HepG2 (cell line): ENCODE data around the gene RALY. TPM values are rescaled to one million over a fixed set of nuclear protein-coding genes. Genes with fewer than 3 reads are reported as not detected.

Experiments used
- CC2D1A ChIP-seq: sonication (generic); formaldehyde crosslinking; IDR thresholded peaks from 2 replicates; pipeline ENCODE4 v1.8.1; 2023; ENCODE audit warnings: mild to moderate bottlenecking, missing genetic modification reagents
- FOXC1 ChIP-seq: sonication (generic); formaldehyde crosslinking; IDR thresholded peaks from 2 replicates; pipeline ENCODE4 v1.8.0; 2022; ENCODE audit warnings: mild to moderate bottlenecking, missing genetic modification reagents, borderline replicate concordance
- HCFC1 ChIP-seq: fragments of 150-350 bp; IDR thresholded peaks from 2 replicates; pipeline ENCODE4 v1.6.1; 2014; ENCODE audit warnings: low read depth, low read length
- RAD21 ChIP-seq: fragments of 450-650 bp; formaldehyde crosslinking; IDR thresholded peaks from 2 replicates; pipeline ENCODE4 v1.5.0; 2020; ENCODE audit warnings: mild to moderate bottlenecking
- SALL1 ChIP-seq: sonication (generic); formaldehyde crosslinking; IDR thresholded peaks from 2 replicates; pipeline ENCODE4 v1.8.0; 2022; ENCODE audit warnings: mild to moderate bottlenecking, missing genetic modification reagents
- SATB2 ChIP-seq: sonication (generic); formaldehyde crosslinking; IDR thresholded peaks from 2 replicates; pipeline ENCODE4 v1.5.0; 2020; ENCODE audit warnings: missing genetic modification reagents
- SMARCE1 ChIP-seq: fragments of 450-650 bp; IDR thresholded peaks from 2 replicates; pipeline ENCODE4 v1.6.1; 2017; ENCODE audit warnings: borderline replicate concordance
- TCF7 ChIP-seq: sonication (generic); IDR thresholded peaks from 2 replicates; pipeline ENCODE4 v1.6.1; 2016; ENCODE audit warnings: antibody characterized with exemption, low read depth
- ZNF138 ChIP-seq: sonication (generic); formaldehyde crosslinking; IDR thresholded peaks from 2 replicates; pipeline ENCODE4 v1.5.0; 2020; ENCODE audit warnings: mild to moderate bottlenecking, low read depth, missing genetic modification reagents
- ZNF317 ChIP-seq: sonication (generic); formaldehyde crosslinking; IDR thresholded peaks from 2 replicates; pipeline ENCODE4 v1.5.0; 2020; ENCODE audit warnings: mild to moderate bottlenecking, missing genetic modification reagents
- ZNF563 ChIP-seq: sonication (generic); formaldehyde crosslinking; IDR thresholded peaks from 2 replicates; pipeline ENCODE4 v1.8.0; 2022; ENCODE audit warnings: mild to moderate bottlenecking, moderate library complexity, missing genetic modification reagents
- ZNF772 ChIP-seq: sonication (generic); formaldehyde crosslinking; IDR thresholded peaks from 2 replicates; pipeline ENCODE4 v1.5.0; 2020; ENCODE audit warnings: mild to moderate bottlenecking, missing genetic modification reagents
- ZNF775 ChIP-seq: sonication (generic); formaldehyde crosslinking; IDR thresholded peaks from 2 replicates; pipeline ENCODE4 v1.4.0; 2020; ENCODE audit warnings: missing genetic modification reagents, mild to moderate bottlenecking, moderate library complexity, borderline replicate concordance
- polyA plus RNA-seq, 8 experiments: library from polyadenylated mRNA; depleted of rRNA in 3 of 8; stranded (reverse) in 7 of 8; unstranded in 1 of 8; fragments of >200 nt; fragmentation: Illumina TruSeq in 4 of 8; extraction: Trizol in 4 of 8; gene quantifications; 2 replicates each; pipeline versions ENCODE4 v1.2.1 to v1.2.3, GENCODE V29; 2011 to 2016; ENCODE audit warnings: low read depth in 4 of 8, missing spikeins in 1 of 8, mixed read lengths in 1 of 8; ENCODE audit not compliant: insufficient read depth in 1 of 8
- total RNA-seq, 5 experiments: library from RNA; depleted of rRNA; stranded (reverse); fragments of >200 nt; fragmentation: Illumina TruSeq; extraction: Trizol; gene quantifications; 2 replicates each; pipeline ENCODE4 v1.2.3, GENCODE V29; 2016; ENCODE audit warnings: low read depth in 1 of 5
- TF ChIP-seq, protein P1 (sequence below): sonication (generic); formaldehyde crosslinking; IDR thresholded peaks from 2 replicates; pipeline ENCODE4 v1.5.0; 2020; ENCODE audit warnings: missing genetic modification reagents, mild to moderate bottlenecking, borderline replicate concordance
- TF ChIP-seq, protein P2 (sequence below): sonication (generic); formaldehyde crosslinking; IDR thresholded peaks from 2 replicates; pipeline ENCODE4 v1.4.0; 2020; ENCODE audit warnings: mild to moderate bottlenecking, missing genetic modification reagents
- TF ChIP-seq, protein P3 (sequence below), 2 experiments: sonication (generic) in 1 of 2; formaldehyde crosslinking in 1 of 2; IDR thresholded peaks; 2 replicates each; pipeline versions ENCODE4 v1.5.1 to v1.6.1; 2011 to 2020; ENCODE audit warnings: borderline replicate concordance in 1 of 2, low read depth in 1 of 2, low read length in 1 of 2, mild to moderate bottlenecking in 1 of 2, missing genetic modification reagents in 1 of 2, moderate library complexity in 1 of 2
- TF ChIP-seq, protein P4 (sequence below): sonication (generic); formaldehyde crosslinking; IDR thresholded peaks from 2 replicates; pipeline ENCODE4 v1.5.1; 2020; ENCODE audit warnings: mild to moderate bottlenecking, missing genetic modification reagents, borderline replicate concordance
- TF ChIP-seq, protein P5 (sequence below): sonication (generic); formaldehyde crosslinking; IDR thresholded peaks from 2 replicates; pipeline ENCODE4 v1.5.0; 2020; ENCODE audit warnings: missing genetic modification reagents, mild to moderate bottlenecking, borderline replicate concordance
- TF ChIP-seq, protein P6 (sequence below): sonication (generic); formaldehyde crosslinking; IDR thresholded peaks from 2 replicates; pipeline ENCODE4 v1.5.0; 2020; ENCODE audit warnings: mild to moderate bottlenecking, missing genetic modification reagents

Gene RALY
- total and polyA plus RNA-seq, 2 of the 13 experiments (the other 11 are each of a cell fraction or from before 2014, with no cell fraction given), result 178 to 186 TPM

DNA sequence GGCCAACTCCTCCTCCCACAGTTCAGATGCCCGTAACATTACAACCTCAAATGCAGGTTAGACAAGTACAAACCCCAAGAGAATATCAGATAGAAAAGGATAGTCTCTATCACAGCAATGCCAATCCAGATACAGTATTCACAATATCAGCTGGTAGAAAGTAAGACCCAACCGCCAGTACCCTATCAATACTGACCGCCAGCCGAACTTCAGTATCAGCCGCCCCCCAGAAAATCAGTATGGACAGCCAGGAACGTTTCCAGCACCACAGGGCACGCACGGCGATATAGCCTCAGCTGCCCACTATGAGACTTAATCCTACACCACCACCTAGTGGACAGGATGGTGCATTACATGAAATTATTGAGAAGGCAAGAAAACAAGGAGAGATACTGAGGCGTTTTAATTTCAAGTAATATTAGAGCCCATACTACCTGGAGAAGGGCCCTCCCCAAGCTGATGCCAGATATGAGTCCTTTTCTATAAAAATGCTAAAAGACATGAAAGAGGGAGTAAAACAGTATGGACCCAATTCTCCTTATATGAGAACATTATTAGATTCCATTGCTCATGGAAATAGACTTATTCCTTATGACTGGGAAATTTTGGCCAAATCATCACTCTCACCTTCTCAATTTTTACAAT is 135.9 kb downstream of the RALY start (continued):
- TF ChIP-seq, protein P1, sequence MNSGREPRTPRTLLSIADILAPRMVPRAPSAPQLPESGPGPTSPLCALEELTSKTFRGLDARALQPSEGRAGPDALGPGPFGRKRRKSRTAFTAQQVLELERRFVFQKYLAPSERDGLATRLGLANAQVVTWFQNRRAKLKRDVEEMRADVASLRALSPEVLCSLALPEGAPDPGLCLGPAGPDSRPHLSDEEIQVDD, result no peak
- no peak for TF ChIP-seq ZNF563 (CRISPR knock-in tag)
- no peak for TF ChIP-seq ZNF775 (CRISPR knock-in tag)
- TF ChIP-seq SMARCE1, result no peak
- no peak for TF ChIP-seq ZNF772 (CRISPR knock-in tag)
- TF ChIP-seq SATB2 (CRISPR knock-in tag), result no peak
- TF ChIP-seq, protein P2, sequence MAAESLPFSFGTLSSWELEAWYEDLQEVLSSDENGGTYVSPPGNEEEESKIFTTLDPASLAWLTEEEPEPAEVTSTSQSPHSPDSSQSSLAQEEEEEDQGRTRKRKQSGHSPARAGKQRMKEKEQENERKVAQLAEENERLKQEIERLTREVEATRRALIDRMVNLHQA (CRISPR knock-in tag), result no peak
- peak; percentile 50; the same call in 1 of the 2 replicates for TF ChIP-seq ZNF317 (CRISPR knock-in tag)
- TF ChIP-seq, protein P3, sequence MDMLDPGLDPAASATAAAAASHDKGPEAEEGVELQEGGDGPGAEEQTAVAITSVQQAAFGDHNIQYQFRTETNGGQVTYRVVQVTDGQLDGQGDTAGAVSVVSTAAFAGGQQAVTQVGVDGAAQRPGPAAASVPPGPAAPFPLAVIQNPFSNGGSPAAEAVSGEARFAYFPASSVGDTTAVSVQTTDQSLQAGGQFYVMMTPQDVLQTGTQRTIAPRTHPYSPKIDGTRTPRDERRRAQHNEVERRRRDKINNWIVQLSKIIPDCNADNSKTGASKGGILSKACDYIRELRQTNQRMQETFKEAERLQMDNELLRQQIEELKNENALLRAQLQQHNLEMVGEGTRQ (IDR thresholded peaks at IDR 0.05; ENCODE audit: low read depth, low read length), result no peak
- TF ChIP-seq, protein P3 (CRISPR knock-in tag; IDR thresholded peaks at IDR 0.05; ENCODE audit: borderline replicate concordance), result no peak
- TF ChIP-seq ZNF138 (CRISPR knock-in tag), result no peak
- TF ChIP-seq, protein P4, sequence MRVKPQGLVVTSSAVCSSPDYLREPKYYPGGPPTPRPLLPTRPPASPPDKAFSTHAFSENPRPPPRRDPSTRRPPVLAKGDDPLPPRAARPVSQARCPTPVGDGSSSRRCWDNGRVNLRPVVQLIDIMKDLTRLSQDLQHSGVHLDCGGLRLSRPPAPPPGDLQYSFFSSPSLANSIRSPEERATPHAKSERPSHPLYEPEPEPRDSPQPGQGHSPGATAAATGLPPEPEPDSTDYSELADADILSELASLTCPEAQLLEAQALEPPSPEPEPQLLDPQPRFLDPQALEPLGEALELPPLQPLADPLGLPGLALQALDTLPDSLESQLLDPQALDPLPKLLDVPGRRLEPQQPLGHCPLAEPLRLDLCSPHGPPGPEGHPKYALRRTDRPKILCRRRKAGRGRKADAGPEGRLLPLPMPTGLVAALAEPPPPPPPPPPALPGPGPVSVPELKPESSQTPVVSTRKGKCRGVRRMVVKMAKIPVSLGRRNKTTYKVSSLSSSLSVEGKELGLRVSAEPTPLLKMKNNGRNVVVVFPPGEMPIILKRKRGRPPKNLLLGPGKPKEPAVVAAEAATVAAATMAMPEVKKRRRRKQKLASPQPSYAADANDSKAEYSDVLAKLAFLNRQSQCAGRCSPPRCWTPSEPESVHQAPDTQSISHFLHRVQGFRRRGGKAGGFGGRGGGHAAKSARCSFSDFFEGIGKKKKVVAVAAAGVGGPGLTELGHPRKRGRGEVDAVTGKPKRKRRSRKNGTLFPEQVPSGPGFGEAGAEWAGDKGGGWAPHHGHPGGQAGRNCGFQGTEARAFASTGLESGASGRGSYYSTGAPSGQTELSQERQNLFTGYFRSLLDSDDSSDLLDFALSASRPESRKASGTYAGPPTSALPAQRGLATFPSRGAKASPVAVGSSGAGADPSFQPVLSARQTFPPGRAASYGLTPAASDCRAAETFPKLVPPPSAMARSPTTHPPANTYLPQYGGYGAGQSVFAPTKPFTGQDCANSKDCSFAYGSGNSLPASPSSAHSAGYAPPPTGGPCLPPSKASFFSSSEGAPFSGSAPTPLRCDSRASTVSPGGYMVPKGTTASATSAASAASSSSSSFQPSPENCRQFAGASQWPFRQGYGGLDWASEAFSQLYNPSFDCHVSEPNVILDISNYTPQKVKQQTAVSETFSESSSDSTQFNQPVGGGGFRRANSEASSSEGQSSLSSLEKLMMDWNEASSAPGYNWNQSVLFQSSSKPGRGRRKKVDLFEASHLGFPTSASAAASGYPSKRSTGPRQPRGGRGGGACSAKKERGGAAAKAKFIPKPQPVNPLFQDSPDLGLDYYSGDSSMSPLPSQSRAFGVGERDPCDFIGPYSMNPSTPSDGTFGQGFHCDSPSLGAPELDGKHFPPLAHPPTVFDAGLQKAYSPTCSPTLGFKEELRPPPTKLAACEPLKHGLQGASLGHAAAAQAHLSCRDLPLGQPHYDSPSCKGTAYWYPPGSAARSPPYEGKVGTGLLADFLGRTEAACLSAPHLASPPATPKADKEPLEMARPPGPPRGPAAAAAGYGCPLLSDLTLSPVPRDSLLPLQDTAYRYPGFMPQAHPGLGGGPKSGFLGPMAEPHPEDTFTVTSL (CRISPR knock-in tag), result no peak
- TF ChIP-seq FOXC1 (CRISPR knock-in tag), result no peak
- TF ChIP-seq, protein P5, sequence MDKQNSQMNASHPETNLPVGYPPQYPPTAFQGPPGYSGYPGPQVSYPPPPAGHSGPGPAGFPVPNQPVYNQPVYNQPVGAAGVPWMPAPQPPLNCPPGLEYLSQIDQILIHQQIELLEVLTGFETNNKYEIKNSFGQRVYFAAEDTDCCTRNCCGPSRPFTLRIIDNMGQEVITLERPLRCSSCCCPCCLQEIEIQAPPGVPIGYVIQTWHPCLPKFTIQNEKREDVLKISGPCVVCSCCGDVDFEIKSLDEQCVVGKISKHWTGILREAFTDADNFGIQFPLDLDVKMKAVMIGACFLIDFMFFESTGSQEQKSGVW (CRISPR knock-in tag), result no peak
- no peak for TF ChIP-seq TCF7
- TF ChIP-seq CC2D1A, result 0 out of 2 replicates have a peak, but pooled peaks have one; percentile 69
- peak; percentile 96 for TF ChIP-seq RAD21 (CRISPR knock-in tag)
- TF ChIP-seq, protein P6, sequence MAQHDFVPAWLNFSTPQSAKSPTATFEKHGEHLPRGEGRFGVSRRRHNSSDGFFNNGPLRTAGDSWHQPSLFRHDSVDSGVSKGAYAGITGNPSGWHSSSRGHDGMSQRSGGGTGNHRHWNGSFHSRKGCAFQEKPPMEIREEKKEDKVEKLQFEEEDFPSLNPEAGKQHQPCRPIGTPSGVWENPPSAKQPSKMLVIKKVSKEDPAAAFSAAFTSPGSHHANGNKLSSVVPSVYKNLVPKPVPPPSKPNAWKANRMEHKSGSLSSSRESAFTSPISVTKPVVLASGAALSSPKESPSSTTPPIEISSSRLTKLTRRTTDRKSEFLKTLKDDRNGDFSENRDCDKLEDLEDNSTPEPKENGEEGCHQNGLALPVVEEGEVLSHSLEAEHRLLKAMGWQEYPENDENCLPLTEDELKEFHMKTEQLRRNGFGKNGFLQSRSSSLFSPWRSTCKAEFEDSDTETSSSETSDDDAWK (CRISPR knock-in tag), result no peak
- TF ChIP-seq SALL1 (CRISPR knock-in tag), result peak; percentile 55
- no peak for TF ChIP-seq HCFC1
